Measurements from ENCODE around the gene DGKH.

DNA sequence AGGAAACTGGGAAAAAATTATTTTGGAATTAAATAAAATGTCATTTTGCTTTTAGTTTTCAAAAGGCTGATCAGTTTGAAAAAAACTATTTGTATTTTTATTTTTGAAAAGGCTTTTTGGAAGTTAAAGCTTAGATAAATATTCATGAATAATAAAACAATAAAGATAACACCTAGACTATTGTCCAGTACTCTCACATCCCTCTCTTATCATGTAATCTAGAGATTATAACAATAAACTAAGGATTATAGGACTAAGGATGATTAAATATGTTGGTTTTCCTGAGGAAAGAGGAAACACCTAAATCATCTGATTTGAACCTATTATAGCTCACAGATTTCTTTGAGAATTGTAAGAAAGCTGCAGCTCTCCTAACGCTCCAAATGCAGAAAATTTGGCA, 142.1 kb downstream of the DGKH start:
- TF ChIP-seq, protein P1, sequence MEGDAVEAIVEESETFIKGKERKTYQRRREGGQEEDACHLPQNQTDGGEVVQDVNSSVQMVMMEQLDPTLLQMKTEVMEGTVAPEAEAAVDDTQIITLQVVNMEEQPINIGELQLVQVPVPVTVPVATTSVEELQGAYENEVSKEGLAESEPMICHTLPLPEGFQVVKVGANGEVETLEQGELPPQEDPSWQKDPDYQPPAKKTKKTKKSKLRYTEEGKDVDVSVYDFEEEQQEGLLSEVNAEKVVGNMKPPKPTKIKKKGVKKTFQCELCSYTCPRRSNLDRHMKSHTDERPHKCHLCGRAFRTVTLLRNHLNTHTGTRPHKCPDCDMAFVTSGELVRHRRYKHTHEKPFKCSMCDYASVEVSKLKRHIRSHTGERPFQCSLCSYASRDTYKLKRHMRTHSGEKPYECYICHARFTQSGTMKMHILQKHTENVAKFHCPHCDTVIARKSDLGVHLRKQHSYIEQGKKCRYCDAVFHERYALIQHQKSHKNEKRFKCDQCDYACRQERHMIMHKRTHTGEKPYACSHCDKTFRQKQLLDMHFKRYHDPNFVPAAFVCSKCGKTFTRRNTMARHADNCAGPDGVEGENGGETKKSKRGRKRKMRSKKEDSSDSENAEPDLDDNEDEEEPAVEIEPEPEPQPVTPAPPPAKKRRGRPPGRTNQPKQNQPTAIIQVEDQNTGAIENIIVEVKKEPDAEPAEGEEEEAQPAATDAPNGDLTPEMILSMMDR (IDR thresholded peaks at IDR 0.05), result no peak
- no peak for TF ChIP-seq EP300 (IDR thresholded peaks at IDR 0.05)

All from ovary (tissue), 3 donors.